SK-N-MC (cell line): ENCODE results near the gene ANXA2.

ENCODE experiments used
- EZH2 ChIP-seq: fragments of 200-600 bp; sonication (generic); IDR thresholded peaks from one replicate; pipeline ENCODE4 v1.6.1; 2017; ENCODE audit warnings: antibody characterized with exemption
- FOXP2 ChIP-seq: optimal IDR thresholded peaks from 2 replicates; pipeline ENCODE3; 2011; ENCODE audit warnings: mild to moderate bottlenecking, moderate library complexity; ENCODE audit not compliant: insufficient read depth; ENCODE audit errors: extremely low read length, control extremely low read depth
- POLR2AphosphoS5 ChIP-seq: IDR thresholded peaks from 2 replicates; pipeline ENCODE4 v1.6.1; 2012; ENCODE audit warnings: mild to moderate bottlenecking, low read depth, low read length, borderline replicate concordance

- TF ChIP-seq POLR2AphosphoS5 (no peak), EZH2 (no peak), FOXP2 (no peak)
Observed at GRCh38 chr15:60385620-60386552, 11.9 kb downstream of the ANXA2 start.
